Measurements from ENCODE around the gene KRTAP1-3. TPM values are rescaled to one million over a fixed set of nuclear protein-coding genes. Genes with fewer than 3 reads are reported as not detected.
"Not testable (repeated sequence)": the region's sequence is repeated elsewhere in the genome, so short reads cannot be mapped to it uniquely, and the experiment has no call there.

The KRTAP1-3 gene
- total RNA-seq, 1 experiment from 2014 or later: not detected

- DNase-seq (ENCODE audit: low read depth): not testable (repeated sequence)
These were observed 19.9 kb upstream of the KRTAP1-3 start for GRCh38 chr17:41054556-41054955.

DNA sequence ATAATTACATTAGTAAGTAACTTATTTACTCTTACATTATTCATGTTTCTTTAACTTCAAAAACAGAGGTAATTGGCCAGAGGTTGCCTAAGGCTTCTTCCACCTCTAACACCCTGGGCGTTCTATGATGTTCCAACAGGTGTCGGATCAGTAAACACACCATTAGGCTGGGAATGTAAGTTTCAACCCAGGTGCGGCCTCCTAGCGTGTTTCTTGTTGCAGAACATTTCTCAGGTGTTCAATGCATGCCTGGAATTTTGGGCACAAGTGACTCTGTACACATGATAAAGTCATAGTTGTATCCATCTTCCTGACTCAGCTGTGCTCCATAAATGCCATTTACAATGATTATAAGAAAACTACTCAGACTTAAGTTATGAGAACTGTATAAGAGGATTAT lies 19.4 kb upstream of the KRTAP1-3 start:
- no peak for DNase-seq (ENCODE audit: low read depth)

DNA sequence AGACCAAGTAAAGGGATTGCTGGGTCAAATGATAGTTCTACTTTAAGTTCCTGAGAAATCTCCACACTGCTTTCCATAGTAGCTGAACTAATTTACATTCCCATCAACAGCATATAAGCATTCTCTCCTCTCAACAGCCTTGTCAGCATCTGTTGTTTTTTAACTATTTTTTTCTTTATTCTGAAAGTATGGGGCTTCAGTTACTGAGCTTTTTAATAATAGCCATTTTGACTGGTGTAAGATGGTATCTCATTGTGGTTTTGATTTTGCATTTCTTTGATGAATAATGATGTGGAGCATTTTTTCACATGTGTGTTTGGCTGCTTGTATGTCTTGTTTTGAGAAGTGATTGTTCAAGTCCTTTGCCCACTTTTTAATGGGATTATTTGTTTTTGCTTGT lies 17.9 kb upstream of the KRTAP1-3 start:
- DNase-seq (ENCODE audit: low read depth): no peak

DNA sequence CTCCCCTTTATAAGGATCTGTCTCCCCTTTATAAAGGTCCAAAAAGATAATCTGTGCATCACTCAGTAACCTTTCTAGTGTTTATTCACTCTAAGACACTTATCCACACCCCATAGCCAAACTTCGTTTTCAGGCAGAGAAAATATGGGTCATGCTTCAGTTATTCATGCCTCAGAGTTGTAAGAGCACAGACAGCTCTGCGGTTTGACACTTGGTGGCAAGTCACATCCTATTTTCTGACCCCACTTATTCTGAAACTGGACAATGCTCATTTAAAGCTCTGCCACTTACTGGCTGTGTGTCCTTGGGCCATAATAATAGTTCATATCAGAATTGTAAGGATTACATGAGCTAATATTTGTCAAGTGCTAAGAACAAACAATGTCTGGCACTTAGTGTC lies 14.4 kb upstream of the KRTAP1-3 start:
- DNase-seq (ENCODE audit: low read depth): peak; percentile 57

- DNase-seq (ENCODE audit: low read depth): peak; percentile 58
These were observed 13.8 kb upstream of the KRTAP1-3 start for GRCh38 chr17:41048441-41048840.

DNA sequence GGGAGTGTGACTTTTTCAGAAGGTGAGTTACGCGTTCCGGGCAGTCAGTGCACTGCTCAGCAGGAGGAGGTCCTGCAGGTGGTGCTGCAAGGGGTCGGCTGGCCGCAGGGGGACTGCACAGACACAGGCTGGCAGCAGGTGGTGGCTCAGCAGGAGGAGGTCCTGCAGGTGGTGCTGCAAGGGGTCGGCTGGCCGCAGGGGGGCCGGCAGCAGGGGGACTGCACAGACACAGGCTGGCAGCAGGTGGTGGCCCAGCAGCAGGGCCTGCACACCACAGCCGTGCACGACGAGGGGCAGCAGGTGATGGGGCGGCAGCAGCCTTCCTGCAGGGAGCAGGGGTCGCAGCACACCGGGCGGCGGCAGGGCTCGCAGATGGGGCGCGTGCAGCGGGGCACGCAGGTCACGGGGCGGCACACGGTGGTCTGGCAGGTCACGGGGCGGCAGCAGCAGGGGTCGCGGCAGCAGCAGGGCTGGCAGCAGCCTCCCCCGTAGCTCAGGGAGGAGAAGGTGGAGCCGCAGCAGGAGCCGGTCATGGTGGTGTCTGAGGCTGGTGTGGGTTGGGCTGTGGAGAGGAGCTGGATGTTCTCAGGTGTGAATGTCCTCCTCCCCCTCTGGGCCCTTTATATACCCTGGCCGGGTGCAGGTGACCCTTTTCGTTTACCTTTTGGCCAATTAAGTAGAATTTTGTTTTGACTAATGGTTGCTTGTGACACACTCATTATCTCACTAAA lies 12.2 kb upstream of the KRTAP1-3 start, which contains the start of gene KRTAP2-1:
KRTAP2-1 (minus strand) TSS at position 582 of the 731 bp plus-strand sequence; CDS start at position 533, 49 bp downstream.
- DNase-seq (ENCODE audit: low read depth): not testable (repeated sequence)

DNA sequence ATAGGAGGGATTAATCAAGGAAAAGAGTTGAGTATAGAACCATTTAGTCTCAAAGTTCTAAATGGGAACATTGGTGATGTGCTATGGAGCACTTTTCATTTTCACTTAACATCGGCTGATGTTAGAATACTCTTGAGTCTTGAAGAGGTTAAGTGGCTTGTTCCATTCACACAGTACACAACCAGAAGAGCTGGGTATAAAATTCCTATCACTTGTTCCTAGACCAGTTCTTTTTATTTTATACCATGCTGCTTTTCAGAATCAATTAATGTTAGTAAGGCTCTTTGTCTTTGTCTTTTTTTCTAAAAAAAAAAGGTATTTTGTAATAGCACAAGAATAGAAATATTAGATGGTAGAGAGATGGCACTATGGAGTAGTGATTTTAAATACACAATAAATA lies 8.3 kb upstream of the KRTAP1-3 start:
- DNase-seq (ENCODE audit: low read depth): no peak

- not testable (repeated sequence) for DNase-seq (ENCODE audit: low read depth)
These were observed 6.3 kb upstream of the KRTAP1-3 start, which contains the start of gene KRTAP1-1 for GRCh38 chr17:41040783-41041571. KRTAP1-1 (minus strand) TSS chr17:41041450; CDS start chr17:41041397, 53 bp downstream.

- DNase-seq (ENCODE audit: low read depth): no peak
These were observed 3.2 kb upstream of the KRTAP1-3 start for GRCh38 chr17:41037853-41038350.

- no peak for DNase-seq (ENCODE audit: low read depth)
These were observed 4.9 kb downstream of the KRTAP1-3 start, which contains the start of gene KRTAP1-4 for GRCh38 chr17:41029633-41030245. KRTAP1-4 (minus strand) TSS chr17:41030195; CDS start chr17:41030078, 117 bp downstream.

- DNase-seq (ENCODE audit: low read depth): no peak
These were observed 7.8 kb downstream of the KRTAP1-3 start, which contains the start of gene KRTAP1-5 for GRCh38 chr17:41026715-41027471. KRTAP1-5 (minus strand) TSS chr17:41027208; CDS start chr17:41027155, 53 bp downstream.

- DNase-seq (ENCODE audit: low read depth): no peak
These were observed 10.0 kb downstream of the KRTAP1-3 start for GRCh38 chr17:41024697-41025096.

DNA sequence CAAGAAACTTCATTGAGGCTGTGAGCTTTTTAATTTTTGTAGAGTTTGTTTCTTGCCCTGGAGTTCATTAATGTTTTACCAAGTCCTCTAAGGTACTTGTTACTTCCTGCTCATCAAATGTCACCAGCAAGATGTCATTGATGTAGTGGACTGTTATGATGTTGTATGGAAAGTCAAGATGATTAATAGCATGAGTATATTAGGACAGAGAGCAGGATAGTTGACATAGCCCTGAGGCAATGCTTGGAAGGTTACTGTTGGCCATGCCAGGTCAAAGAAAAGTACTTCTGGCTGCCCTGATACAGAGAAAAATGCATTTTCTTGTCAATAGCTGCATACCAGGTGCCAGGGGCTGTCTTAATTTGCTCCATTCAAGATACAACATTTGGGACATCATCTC lies 14.3 kb downstream of the KRTAP1-3 start:
- no peak for DNase-seq (ENCODE audit: low read depth)

DNA sequence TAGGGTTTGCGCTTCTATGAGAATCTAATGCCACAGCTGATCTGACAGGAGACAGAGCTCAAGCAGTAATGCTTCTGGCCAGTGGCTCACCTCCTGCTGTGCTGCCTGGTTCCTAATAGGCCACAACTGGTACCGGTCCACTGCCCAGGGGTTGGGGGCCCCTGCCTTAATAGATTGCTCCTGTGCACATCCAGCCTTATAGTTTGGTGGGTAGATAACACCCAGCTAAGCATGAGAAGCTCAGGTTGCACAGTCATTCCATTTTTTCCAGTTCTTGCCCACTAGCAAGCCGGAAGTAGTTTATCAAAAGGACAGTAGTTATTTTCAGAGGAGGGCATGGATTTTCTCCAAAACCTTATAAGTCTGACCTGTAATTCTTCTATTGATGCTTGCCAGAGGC lies 15.3 kb downstream of the KRTAP1-3 start:
- DNase-seq (ENCODE audit: low read depth): no peak

DNA sequence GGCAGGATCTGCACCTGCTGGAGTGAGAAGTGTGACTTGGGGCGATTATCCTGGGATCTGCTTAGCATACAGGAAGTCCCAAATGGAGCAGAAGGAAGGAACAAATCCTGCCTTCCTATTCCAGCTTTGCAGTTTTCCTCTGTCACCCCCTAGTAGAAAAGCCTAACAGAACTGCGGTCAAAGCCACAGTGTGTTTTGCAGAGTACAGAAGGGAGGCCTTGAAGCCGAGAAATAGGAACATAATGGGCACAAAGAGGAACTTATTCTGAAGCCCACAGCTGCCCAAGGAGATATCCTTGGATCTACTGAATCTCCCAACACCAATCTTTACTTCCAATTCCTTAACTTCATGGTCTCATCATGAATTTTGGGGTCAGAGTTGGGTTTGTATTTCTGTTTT lies 16.1 kb downstream of the KRTAP1-3 start:
- no peak for DNase-seq (ENCODE audit: low read depth)

GRCh38 chr17:41016578-41017215 lies 18.0 kb downstream of the KRTAP1-3 start:
- no peak for DNase-seq (ENCODE audit: low read depth)

- no peak for DNase-seq (ENCODE audit: low read depth)
These were observed 19.2 kb downstream of the KRTAP1-3 start for GRCh38 chr17:41015454-41015853.

GRCh38 chr17:41013606-41014005 lies 21.1 kb downstream of the KRTAP1-3 start:
- DNase-seq (ENCODE audit: low read depth): no peak

DNA sequence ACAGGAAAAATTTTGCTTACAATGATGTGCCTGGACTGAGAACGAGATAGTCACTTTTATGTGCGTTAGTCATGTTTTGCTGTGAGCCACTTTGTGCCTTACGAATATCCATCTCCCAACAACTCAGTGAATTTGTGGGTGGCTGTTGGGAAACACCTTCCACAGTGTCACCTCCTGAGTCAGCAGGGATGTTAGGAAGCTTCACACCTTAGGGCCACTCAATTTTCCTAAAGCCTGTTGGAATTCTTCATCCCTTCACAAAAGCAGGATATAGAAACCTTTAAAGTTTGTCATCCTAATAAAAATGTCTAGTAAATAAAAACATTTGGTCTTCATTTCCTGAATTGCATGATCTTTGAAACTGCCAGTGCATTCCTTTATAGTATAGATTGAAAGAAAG lies 21.5 kb downstream of the KRTAP1-3 start:
- no peak for DNase-seq (ENCODE audit: low read depth)

DNA sequence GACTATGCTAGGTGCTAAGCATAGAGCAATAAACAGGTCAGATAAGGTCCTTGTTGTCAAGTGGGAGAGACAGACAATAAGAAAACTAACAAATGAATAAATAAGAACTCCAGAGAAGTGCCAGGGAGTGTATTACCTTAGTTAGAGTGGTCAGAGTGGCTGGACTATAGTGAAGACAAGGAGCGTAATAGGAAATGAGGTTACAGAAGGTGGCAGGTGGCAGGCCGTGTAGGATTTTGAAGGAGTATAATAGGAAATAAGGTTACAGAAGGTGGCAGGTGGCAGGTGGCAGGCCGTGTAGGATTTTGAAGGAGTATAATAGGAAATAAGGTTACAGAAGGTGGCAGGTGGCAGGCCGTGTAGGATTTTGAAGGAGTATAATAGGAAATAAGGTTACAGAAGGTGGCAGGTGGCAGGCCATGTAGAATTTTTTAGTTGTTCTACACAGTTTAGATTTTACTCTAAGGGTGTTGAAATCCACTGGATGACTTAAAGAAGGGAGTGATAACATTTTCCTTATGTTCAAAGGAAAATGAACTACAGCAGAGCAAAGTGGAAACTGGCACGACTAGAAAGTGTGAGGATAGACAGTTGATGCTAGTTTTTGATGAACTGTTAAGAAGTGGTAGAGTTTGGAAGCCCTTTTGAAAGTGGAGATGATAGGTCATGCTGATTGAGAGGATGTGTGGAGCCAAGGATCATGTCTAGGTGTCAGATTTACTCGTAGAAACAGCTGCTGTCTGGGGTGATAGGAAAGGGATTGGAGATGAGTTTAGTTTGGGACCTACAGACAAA lies 22.2 kb downstream of the KRTAP1-3 start:
- DNase-seq (ENCODE audit: low read depth): no peak
